ENCODE data around the gene PRELID3B. TPM values are rescaled to one million over a fixed set of nuclear protein-coding genes. Genes with fewer than 3 reads are reported as not detected.

PRELID3B gene
- total and polyA plus RNA-seq, 7 donors, result 23.2 to 61.2 (median 34.7) TPM

GRCh38 chr20:58993332-58994248 lies 49.0 kb downstream of the PRELID3B start:
- peak in 1 of 2 donors; percentile 30 for DNase-seq
- intact Hi-C loops (cut with DNase I), result no loop called here
- H3K9me3 ChIP-seq, result no peaks in the 10 kb centered on the region
- WGBS, 3 donors, result 72 to 82% (median 74%) methylated on average over 23 of the region's 23 CpGs
- no peaks in the 10 kb centered on the region for H3K27me3 ChIP-seq (ENCODE audit: insufficient read depth in 3 of 3, low read length in 2 of 3)
- peak in 2 of 4 donors; percentile 13 to 27 for ATAC-seq
- H3K36me3 ChIP-seq (ENCODE audit: insufficient read depth in 1 of 2, low read depth in 1 of 2), result peaks cover 7 to 100% of the 10 kb centered on the region in 2 donors
- TF ChIP-seq CTCF (IDR thresholded peaks at IDR 0.05), result no peak
- peak overlapping the region; percentile 16 for H3K27ac ChIP-seq
- peaks cover 8% of the 10 kb centered on the region for H3K4me1 ChIP-seq
- H3K4me3 ChIP-seq, result no peak overlapping the region

DNA sequence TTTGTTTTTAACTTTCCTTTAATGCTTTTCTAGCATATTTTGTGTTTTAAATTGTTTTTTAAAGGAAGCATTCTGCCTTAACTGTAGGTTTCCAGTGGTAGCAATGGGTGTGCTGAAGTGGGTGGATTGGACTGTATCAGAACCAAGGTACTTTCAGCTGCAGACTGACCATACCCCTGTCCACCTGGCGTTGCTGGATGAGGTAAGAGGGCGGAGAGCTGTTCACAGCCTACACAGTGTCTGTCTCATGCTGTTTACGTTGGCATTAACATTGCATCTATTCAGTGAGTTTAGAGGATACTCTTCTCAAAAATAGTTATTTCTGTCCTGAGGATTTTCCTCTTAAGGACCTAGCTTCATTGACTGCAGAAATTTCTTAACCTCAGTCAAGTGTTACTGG lies 49.7 kb downstream of the PRELID3B start:
- whole genome bisulfite sequencing, 3 donors, result 78 to 88% (median 86%) methylated on average over 3 of the region's 3 CpGs
- H3K27ac ChIP-seq, result peak overlapping the region; percentile 33
- DNase-seq, result peak in 1 of 2 donors; percentile 8

DNA sequence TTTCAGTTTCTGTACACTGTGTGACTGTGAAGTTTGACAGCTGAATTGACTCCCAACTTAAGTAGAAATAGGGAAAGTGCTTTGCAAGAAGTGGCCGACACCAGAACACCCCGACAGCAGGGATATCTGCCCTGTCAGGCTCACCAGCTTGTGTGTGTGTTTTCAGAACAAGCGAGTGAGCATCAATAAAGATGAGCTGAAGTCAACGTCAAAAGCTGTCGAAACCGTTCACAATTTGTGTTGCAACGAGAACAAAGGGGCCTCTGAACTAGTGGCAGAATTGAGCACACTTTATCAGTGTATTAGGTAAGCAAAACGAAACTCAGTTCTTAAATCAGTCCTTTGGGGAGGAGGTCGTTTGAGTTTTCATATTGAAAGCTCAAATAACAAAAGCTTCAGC lies 50.9 kb downstream of the PRELID3B start:
- intact Hi-C loops (cut with DNase I), result no loop called here
- Histone ChIP-seq H3K4me1 (peaks cover 8% of the 10 kb centered on the region), H3K9me3 (no peaks in the 10 kb centered on the region), H3K27ac (peak overlapping the region; percentile 33), H3K27me3 (ENCODE audit: insufficient read depth in 3 of 3, low read length in 2 of 3) (no peaks in the 10 kb centered on the region), H3K36me3 (ENCODE audit: insufficient read depth in 1 of 2, low read depth in 1 of 2) (peaks cover 11 to 100% of the 10 kb centered on the region in 2 donors), H3K4me3 (no peak overlapping the region)
- ATAC-seq (no peak), DNase-seq (no peak)
- no peak for TF ChIP-seq CTCF (IDR thresholded peaks at IDR 0.05)
- 75 to 86% (median 76%) methylated on average over 9 of the region's 9 CpGs for WGBS, 3 donors

More for the DNA sequence above, 49.7 kb downstream of the PRELID3B start:
- no peak for TF ChIP-seq CTCF (IDR thresholded peaks at IDR 0.05)
- Histone ChIP-seq H3K27me3 (ENCODE audit: insufficient read depth in 3 of 3, low read length in 2 of 3) (no peaks in the 10 kb centered on the region), H3K36me3 (ENCODE audit: insufficient read depth in 1 of 2, low read depth in 1 of 2) (peaks cover 7 to 100% of the 10 kb centered on the region in 2 donors), H3K9me3 (no peaks in the 10 kb centered on the region), H3K4me1 (peaks cover 8% of the 10 kb centered on the region), H3K4me3 (no peak overlapping the region)
- intact Hi-C loops (cut with DNase I), result no loop called here
- peak in 1 of 4 donors; percentile 26 for ATAC-seq

- H3K4me3 ChIP-seq, result no peak overlapping the region
- ATAC-seq (no peak), DNase-seq (no peak)
- H3K4me1 ChIP-seq, result peaks cover 8% of the 10 kb centered on the region
- no peak for TF ChIP-seq CTCF (IDR thresholded peaks at IDR 0.05)
- no peak overlapping the region for H3K27ac ChIP-seq
- no peaks in the 10 kb centered on the region for H3K9me3 ChIP-seq
- no peaks in the 10 kb centered on the region for H3K27me3 ChIP-seq (ENCODE audit: insufficient read depth in 3 of 3, low read length in 2 of 3)
- 88 to 92% (median 89%) methylated on average over 14 of the region's 14 CpGs for WGBS, 3 donors
- peaks cover 11 to 100% of the 10 kb centered on the region in 2 donors for H3K36me3 ChIP-seq (ENCODE audit: insufficient read depth in 1 of 2, low read depth in 1 of 2)
- intact Hi-C loops (cut with DNase I), result no loop called here
Observed at GRCh38 chr20:58990651-58991445, 51.7 kb downstream of the PRELID3B start.
